Thymus (tissue), 11 donors: ENCODE data around the gene ATAD3B. TPM values are rescaled to one million over a fixed set of nuclear protein-coding genes. Genes with fewer than 3 reads are reported as not detected.
"Not testable (repeated sequence)": the region's sequence is repeated elsewhere in the genome, so short reads cannot be mapped to it uniquely, and the experiment has no call there.

Experiments used
- DNase-seq, 9 donors: peaks; one replicate each; pipeline ENCODE4 v3.0.0-alpha.2; 2013; ENCODE audit warnings: low spot score in 9 of 9, low read depth in 6 of 9, missing footprints in 1 of 9
- H3K27ac ChIP-seq, 2 donors: one replicate each; pipeline ENCODE4 v1.5.1; 2013; ENCODE audit warnings: control low read depth in 1 of 2, low read depth in 1 of 2, low read length in 1 of 2, mild to moderate bottlenecking in 1 of 2, moderate library complexity in 1 of 2
- H3K27me3 ChIP-seq, 2 donors: one replicate each; pipeline ENCODE4 v1.5.1; 2013; ENCODE audit warnings: low read length in 1 of 2; ENCODE audit not compliant: control insufficient read depth in 2 of 2, insufficient read depth in 1 of 2
- H3K36me3 ChIP-seq, 2 donors: one replicate each; pipeline ENCODE4 v1.5.1; 2013; ENCODE audit warnings: low read length in 1 of 2, mild to moderate bottlenecking in 1 of 2, moderate library complexity in 1 of 2; ENCODE audit not compliant: control insufficient read depth in 2 of 2, insufficient read depth in 2 of 2
- H3K4me1 ChIP-seq, 2 donors: one replicate each; pipeline ENCODE4 v1.5.1; 2013; ENCODE audit warnings: low read length in 2 of 2; ENCODE audit not compliant: control insufficient read depth in 2 of 2, insufficient read depth in 2 of 2
- H3K4me3 ChIP-seq, 2 donors: one replicate each; pipeline ENCODE4 v1.5.1; 2013; ENCODE audit warnings: low read length in 2 of 2, control low read depth in 1 of 2, mild to moderate bottlenecking in 1 of 2
- H3K9me3 ChIP-seq, 2 donors: one replicate each; pipeline ENCODE4 v1.5.1; 2013; ENCODE audit warnings: low read length in 1 of 2, mild to moderate bottlenecking in 1 of 2; ENCODE audit not compliant: control insufficient read depth in 2 of 2, insufficient read depth in 1 of 2
- WGBS: extraction: QIAGEN DNeasy Blood & Tissue Kit; methylation state at CpG from one replicate; pipeline ENCODE4 v1.1.7; 2013; 5-methylcytosine and 5-hydroxymethylcytosine counted together
- polyA plus RNA-seq: library from polyadenylated mRNA; stranded (reverse); fragments of 200-250 nt; gene quantifications from one replicate; pipeline ENCODE4 v1.2.3, GENCODE V29; 2013
- total RNA-seq: library from RNA; stranded (reverse); fragments of 120-200 nt; gene quantifications from one replicate; pipeline ENCODE4 v1.2.4, GENCODE V29; 2013
- donor health status: healthy.

The ATAD3B gene
- total and polyA plus RNA-seq, 2 donors = 14.9 to 58.9 TPM

DNA sequence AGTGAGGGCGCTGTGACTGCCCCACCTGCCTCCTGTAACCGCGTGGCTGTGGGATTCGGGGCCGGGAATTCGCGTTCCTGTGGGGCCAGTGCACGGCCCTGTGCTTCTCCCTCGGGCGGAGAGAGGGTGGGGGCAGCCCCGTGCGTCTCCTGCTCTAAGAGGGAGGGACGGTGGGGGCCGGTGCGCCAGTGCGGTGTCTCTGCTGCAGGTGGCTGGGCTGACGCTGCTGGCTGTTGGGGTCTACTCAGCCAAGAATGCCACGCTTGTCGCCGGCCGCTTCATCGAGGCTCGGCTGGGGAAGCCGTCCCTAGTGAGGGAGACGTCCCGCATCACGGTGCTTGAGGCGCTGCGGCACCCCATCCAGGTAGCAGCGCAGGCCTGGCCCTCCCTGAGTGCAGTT is 51.0 kb downstream of the ATAD3B start:
- DNase-seq, H3K9me3 ChIP-seq, H3K27me3 ChIP-seq, H3K4me3 ChIP-seq, H3K4me1 ChIP-seq, H3K27ac ChIP-seq: not testable (repeated sequence)
- WGBS = 97% methylated on average over 30 of the region's 30 CpGs
- peaks cover 30 to 40% of the 10 kb centered on the region in 2 donors for H3K36me3 ChIP-seq

DNA sequence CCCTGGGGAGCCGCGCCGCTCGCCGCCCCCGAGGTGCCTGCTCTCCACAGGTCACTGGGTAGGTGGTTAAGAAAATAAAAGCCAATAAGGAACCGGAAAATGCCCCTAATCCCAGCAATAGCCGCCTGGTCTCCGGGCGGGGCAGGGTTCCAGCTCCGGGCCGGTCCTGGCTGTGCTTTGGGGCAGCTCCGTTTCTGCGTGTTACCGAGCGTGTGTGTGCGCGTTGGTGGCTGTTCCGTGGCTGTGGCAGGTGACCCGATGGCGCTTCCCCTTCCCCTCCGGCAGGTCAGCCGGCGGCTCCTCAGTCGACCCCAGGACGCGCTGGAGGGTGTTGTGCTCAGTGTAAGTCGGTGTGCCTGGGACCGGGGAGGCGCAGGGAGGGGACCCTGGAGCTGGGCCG is 51.7 kb downstream of the ATAD3B start:
- not testable (repeated sequence) for H3K4me3 ChIP-seq, H3K9me3 ChIP-seq, H3K27me3 ChIP-seq, H3K27ac ChIP-seq, DNase-seq, H3K4me1 ChIP-seq
- WGBS = 97% methylated on average over 31 of the region's 31 CpGs
- H3K36me3 ChIP-seq = peaks cover 29 to 37% of the 10 kb centered on the region in 2 donors

DNA sequence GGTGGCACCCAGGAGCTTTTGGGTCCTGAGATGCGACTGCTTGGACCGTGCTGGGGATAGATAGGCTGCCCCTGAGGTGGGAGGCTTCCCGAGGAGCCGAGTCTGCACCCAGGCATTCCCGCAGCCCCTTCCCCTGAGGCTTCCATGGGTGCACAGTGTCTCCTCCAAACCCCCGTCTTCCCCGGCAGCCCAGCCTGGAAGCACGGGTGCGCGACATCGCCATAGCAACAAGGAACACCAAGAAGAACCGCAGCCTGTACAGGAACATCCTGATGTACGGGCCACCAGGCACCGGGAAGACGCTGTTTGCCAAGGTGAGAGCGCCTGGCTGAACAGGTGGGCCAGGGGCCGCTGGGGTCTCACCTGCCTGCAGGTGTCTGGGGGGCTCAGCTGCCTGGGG is 52.1 kb downstream of the ATAD3B start:
- DNase-seq, H3K4me1 ChIP-seq, H3K27ac ChIP-seq, H3K27me3 ChIP-seq, H3K4me3 ChIP-seq, H3K9me3 ChIP-seq: not testable (repeated sequence)
- 98% methylated on average over 17 of the region's 17 CpGs for WGBS
- H3K36me3 ChIP-seq = peaks cover 32 to 37% of the 10 kb centered on the region in 2 donors

DNA sequence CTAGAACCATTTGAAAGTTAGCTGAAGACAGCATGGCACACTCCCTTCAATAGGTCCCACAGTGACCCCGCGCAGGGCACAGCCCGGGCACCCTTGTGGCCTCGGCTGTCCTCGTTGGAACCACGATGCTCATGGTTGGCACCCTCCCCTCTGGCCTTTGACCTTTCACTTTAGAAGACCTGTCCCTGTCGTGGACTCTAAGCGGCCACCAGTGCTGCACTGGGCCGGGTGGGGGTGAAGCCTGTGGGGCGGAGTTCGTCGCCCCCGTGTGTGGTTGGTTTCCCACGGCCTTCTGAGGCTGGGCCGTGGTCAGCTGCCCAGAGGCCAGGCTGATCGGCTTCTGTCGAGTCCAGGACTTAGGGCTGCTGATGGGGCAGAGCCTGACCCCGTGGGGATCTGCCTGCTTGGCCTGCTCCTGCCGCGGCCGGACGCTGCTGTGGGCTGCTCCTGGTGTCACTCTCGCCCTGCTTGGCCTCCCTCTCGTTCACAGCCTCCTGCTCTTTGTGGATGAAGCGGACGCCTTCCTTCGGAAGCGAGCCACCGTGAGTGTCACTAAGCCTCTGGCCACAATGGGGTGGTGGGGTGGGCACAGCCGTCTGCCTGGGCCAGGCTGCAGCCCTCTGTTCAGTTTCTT is 53.3 kb downstream of the ATAD3B start:
- H3K9me3 ChIP-seq, H3K27me3 ChIP-seq, H3K4me1 ChIP-seq, DNase-seq, H3K4me3 ChIP-seq, H3K27ac ChIP-seq: not testable (repeated sequence)
- 97% methylated on average over 25 of the region's 30 CpGs for WGBS
- H3K36me3 ChIP-seq = peaks cover 39 to 43% of the 10 kb centered on the region in 2 donors

DNA sequence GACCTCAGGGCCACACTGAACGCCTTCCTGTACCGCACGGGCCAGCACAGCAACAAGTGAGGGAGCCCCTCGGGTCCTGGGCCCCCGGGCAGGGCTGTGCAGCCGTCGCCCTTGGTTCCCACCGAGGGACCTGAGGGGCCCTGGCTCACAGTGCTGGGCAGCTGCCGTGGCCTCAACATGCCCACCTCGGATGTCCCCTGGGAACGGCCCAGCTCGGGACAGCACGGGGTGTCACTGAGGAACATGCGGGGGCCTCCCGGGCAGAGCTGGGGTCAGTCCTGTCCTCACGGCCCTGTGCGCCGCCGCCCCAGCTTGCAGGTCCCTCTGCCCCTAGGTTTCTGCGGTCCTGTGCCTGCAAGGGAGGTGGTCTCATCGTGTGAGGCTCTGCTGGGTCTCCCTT is 54.9 kb downstream of the ATAD3B start:
- not testable (repeated sequence) for H3K27ac ChIP-seq, H3K4me3 ChIP-seq, H3K4me1 ChIP-seq, H3K27me3 ChIP-seq, DNase-seq
- WGBS = 98% methylated on average over 17 of the region's 21 CpGs
- peaks cover 1 to 14% of the 10 kb centered on the region in 2 donors for H3K9me3 ChIP-seq
- H3K36me3 ChIP-seq = peaks cover 35 to 42% of the 10 kb centered on the region in 2 donors

DNA sequence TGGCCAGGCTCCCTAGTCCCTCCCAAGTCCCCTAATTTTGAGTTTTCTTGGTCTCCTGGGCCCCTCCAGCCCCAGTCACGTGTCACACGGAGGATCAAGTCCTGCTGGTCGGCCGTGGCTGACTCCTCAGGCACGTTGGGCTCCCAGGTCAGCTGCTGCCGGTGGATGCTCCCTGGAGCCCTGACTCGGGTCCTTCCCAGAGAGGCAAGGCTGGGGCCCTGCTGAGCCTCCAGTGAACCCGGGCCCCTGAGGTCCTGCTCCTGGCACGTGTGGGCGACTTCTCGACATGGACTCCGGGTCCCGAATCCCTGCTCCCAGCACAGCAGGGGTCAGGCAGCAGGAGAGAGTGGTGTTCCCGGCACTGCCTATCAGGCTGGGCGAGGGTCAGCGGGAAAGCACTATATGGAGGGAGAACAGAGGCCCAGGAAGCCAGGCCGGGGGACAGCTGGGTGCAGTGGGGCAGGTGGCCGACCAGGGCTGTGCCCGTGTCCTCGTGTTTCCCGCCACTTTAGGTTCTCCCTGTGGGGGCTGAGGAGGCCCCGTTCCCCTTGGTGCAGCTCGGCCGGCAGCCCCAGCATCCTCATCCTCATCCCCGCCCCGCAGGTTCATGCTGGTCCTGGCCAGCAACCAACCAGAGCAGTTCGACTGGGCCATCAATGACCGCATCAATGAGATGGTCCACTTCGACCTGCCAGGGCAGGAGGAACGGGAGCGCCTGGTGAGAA is 55.7 kb downstream of the ATAD3B start:
- Histone ChIP-seq H3K4me3 (no peak overlapping the region), H3K36me3 (peaks cover 33 to 39% of the 10 kb centered on the region in 2 donors)

DNA sequence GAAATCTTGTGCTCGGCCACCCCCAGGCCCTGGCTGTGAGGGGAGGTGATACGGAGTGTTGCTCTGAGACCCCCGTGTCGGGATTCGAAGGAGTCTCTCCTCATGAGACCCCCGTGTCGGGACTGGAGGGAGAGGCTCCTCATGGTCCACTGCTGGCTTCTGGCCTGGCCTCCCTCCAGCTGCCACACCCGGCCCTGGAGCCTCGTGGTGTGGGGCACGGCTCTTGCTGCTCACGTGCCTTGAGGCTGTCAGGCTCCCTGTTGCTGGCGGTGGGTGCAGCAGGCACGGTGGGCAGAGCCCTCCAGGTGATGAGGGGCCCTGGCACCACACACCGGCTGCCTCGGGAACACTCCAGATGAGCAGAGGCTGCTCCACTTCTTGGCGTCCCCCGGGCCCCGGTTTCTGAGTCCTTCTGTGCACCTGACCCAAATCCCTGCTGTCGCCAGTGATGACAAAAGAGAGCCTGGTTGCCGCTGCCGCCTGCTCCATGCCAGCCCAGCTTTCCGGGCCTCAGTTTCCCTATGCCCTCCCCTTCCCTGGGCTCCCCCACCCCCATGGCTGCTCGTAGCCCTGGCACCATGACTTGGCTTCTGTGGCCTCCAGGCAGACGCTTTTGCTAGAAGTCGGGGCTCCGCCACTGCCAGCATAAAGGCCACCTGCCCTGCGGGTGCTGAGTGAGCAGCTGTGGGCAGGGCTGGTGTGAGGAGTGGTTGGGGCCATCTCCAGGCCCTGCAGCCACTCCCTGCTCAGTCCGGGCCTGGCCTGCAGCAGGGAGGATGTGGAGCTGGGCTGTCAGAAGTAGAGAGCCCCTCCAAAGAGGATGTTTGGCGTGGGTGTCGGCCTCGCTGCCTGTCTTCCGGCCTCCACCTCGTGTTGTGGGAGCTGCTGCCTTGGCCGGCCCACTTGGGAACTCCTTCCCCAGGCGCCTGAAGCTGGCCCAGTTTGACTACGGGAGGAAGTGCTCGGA is 57.0 kb downstream of the ATAD3B start:
- Histone ChIP-seq H3K27ac (no peak overlapping the region), H3K4me1 (no peaks in the 10 kb centered on the region), H3K4me3 (no peak overlapping the region), H3K27me3 (no peaks in the 10 kb centered on the region), H3K9me3 (peaks cover 1 to 18% of the 10 kb centered on the region in 2 donors), H3K36me3 (peaks cover 37 to 39% of the 10 kb centered on the region in 2 donors)
- DNase-seq = no peak
- WGBS = 96% methylated on average over 37 of the region's 37 CpGs

More for the DNA sequence above, 55.7 kb downstream of the ATAD3B start:
- H3K9me3 ChIP-seq = peaks cover 1 to 18% of the 10 kb centered on the region in 2 donors
- no peaks in the 10 kb centered on the region for H3K4me1 ChIP-seq
- no peak for DNase-seq
- no peak overlapping the region for H3K27ac ChIP-seq
- WGBS = 97% methylated on average over 31 of the region's 31 CpGs
- H3K27me3 ChIP-seq = no peaks in the 10 kb centered on the region

DNA sequence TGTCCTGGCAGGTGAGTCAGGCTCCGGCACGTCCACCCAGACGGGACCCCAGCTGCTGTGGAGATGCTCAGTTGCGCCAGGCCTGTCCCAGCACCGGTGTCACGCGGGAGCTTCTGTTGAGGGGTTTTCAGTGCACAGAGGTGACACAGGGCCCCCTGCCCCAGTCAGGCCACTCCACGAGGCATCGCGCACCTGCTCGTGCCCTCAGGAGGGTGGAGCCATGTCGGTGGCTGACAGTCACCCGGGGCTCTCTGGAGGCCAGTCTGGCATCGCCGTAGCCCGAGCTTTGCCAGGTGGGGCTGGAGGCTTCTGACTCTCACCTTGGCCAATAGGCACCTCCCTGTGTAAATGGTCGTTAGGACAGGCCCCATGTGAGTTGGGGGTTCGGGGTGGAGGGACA is 57.8 kb downstream of the ATAD3B start:
- peaks cover 1 to 18% of the 10 kb centered on the region in 2 donors for H3K9me3 ChIP-seq
- no peaks in the 10 kb centered on the region for H3K4me1 ChIP-seq
- WGBS = 97% methylated on average over 17 of the region's 18 CpGs
- no peaks in the 10 kb centered on the region for H3K27me3 ChIP-seq
- no peak for DNase-seq
- H3K27ac ChIP-seq = no peak overlapping the region
- peaks cover 36 to 42% of the 10 kb centered on the region in 2 donors for H3K36me3 ChIP-seq
- H3K4me3 ChIP-seq = no peak overlapping the region
